ENCODE results near the gene TRNP1.

The TRNP1 gene

GRCh38 chr1:26972390-26972789, 21.1 kb upstream of the TRNP1 start:
- no peak for DNase-seq (ENCODE audit: low spot score)
- TF ChIP-seq, protein P1, sequence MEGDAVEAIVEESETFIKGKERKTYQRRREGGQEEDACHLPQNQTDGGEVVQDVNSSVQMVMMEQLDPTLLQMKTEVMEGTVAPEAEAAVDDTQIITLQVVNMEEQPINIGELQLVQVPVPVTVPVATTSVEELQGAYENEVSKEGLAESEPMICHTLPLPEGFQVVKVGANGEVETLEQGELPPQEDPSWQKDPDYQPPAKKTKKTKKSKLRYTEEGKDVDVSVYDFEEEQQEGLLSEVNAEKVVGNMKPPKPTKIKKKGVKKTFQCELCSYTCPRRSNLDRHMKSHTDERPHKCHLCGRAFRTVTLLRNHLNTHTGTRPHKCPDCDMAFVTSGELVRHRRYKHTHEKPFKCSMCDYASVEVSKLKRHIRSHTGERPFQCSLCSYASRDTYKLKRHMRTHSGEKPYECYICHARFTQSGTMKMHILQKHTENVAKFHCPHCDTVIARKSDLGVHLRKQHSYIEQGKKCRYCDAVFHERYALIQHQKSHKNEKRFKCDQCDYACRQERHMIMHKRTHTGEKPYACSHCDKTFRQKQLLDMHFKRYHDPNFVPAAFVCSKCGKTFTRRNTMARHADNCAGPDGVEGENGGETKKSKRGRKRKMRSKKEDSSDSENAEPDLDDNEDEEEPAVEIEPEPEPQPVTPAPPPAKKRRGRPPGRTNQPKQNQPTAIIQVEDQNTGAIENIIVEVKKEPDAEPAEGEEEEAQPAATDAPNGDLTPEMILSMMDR (IDR thresholded peaks at IDR 0.05), result no peak
- Histone ChIP-seq H3K4me3 (no peak overlapping the region), H3K27ac (no peak overlapping the region)

DNA sequence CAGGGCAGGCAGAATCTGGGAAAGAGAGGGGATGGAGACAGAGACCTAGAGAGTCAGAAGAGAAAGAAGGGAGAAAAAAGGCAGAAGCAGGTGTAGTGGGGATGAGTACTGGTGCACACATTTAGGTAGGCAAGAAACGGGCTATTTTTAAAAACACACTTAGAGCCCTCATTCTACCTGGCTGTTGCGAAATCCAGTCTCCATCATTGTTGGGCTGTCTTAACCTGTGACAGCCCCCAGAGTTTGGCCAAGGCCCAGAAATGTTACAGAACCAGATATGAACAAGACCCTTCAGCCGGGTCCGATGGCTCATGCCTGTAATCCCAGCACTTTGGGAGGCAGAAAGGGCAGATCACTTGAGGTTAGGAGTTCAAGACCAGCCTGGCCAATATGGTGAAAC, 20.7 kb upstream of the TRNP1 start:
- H3K27ac ChIP-seq, result no peak overlapping the region
- TF ChIP-seq, protein P1 (IDR thresholded peaks at IDR 0.05), result no peak
- DNase-seq (ENCODE audit: low spot score), result no peak

DNA sequence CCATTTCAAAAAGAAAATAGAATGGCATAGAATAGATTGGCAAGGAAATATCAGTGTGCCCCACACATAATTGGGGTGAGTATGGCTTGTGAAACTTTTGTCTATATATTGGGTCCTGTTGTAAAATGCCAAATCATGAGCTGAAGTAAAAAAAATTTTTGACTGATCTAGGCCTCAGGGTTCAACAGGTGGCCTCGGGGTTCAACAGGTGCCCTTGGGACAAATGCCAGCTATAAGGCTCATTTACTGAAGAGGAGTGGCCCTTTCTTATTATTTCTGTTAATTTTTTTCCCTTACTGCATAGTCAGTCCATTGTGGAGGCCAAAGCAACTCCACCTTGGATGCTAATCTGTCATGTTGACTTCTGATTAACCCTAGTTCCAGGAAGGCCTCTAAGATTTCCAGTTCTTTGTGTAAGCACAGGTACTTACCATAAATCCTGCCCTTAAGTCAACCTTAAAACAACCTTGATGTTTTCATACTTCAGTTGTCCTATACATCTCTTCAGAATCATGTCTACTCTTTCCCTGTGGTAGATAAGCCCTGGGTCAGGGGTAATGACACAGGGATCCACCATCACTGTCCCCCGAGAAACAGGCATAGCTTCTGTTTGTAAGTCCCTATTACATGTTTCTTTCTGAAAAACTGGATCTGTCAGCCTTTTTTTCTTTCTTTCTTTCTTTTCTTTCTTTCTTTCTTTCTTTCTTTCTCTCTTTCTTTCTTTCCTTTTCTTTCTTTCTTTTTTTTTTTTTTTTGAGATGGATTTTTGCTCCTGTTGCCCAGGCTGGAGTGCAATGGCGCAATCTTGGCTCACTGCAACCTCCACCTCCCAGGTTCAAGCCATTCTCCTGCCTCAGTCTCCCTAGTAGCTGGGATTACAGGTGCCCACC, 16.6 kb upstream of the TRNP1 start:
- no peak overlapping the region for H3K27ac ChIP-seq
- TF ChIP-seq, protein P1 (IDR thresholded peaks at IDR 0.05), result no peak
- DNase-seq (ENCODE audit: low spot score), result no peak
- H3K4me3 ChIP-seq, result no peak overlapping the region

More for the DNA sequence above, 20.7 kb upstream of the TRNP1 start:
- H3K4me3 ChIP-seq, result no peak overlapping the region

- Histone ChIP-seq H3K4me3 (no peak overlapping the region), H3K27ac (no peak overlapping the region)
- DNase-seq (ENCODE audit: low spot score), result no peak
- TF ChIP-seq, protein P1 (IDR thresholded peaks at IDR 0.05), result no peak
These were observed 14.6 kb upstream of the TRNP1 start for GRCh38 chr1:26978901-26979300.

- DNase-seq (ENCODE audit: low spot score), result no peak
- Histone ChIP-seq H3K4me3 (no peak overlapping the region), H3K27ac (no peak overlapping the region)
- TF ChIP-seq, protein P1 (IDR thresholded peaks at IDR 0.05), result no peak
These were observed 12.2 kb upstream of the TRNP1 start for GRCh38 chr1:26981146-26981846.

DNA sequence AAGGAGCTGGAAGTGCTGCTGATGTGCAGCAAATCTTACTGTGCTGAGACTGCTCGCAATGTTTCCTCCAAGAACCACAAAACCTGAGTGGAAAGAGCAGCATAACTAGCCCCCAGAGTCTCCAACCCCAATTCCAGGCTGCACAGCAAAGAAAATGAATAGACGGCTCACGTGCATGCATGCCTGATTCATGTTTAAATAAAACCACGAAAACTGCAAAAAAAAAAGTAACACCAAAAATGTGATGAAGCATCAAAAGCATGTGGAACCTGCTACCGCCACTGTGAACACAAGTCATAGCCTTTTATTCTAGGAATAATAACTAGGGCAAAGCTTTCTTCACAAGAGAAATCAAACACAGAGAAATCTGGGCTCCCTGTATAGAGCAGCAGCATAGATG, 9.6 kb upstream of the TRNP1 start:
- no peak for DNase-seq (ENCODE audit: low spot score)
- no peak overlapping the region for H3K4me3 ChIP-seq
- TF ChIP-seq, protein P1 (IDR thresholded peaks at IDR 0.05), result no peak
- no peak overlapping the region for H3K27ac ChIP-seq

Measured in coronary artery (tissue), 2 donors.